ENCODE results near the gene GPR4.

- TF ChIP-seq, protein P1, sequence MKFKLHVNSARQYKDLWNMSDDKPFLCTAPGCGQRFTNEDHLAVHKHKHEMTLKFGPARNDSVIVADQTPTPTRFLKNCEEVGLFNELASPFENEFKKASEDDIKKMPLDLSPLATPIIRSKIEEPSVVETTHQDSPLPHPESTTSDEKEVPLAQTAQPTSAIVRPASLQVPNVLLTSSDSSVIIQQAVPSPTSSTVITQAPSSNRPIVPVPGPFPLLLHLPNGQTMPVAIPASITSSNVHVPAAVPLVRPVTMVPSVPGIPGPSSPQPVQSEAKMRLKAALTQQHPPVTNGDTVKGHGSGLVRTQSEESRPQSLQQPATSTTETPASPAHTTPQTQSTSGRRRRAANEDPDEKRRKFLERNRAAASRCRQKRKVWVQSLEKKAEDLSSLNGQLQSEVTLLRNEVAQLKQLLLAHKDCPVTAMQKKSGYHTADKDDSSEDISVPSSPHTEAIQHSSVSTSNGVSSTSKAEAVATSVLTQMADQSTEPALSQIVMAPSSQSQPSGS (CRISPR knock-in tag; IDR thresholded peaks at IDR 0.05; ENCODE audit: borderline replicate concordance, low read depth): no peak
- TF ChIP-seq CREB1 (CRISPR knock-in tag; IDR thresholded peaks at IDR 0.05) (no peak), CTCF (IDR thresholded peaks at IDR 0.05) (no peak), USF2 (CRISPR knock-in tag; IDR thresholded peaks at IDR 0.05) (no peak), FOXJ3 (CRISPR knock-in tag; IDR thresholded peaks at IDR 0.05; ENCODE audit: borderline replicate concordance) (no peak), PREB (CRISPR knock-in tag; IDR thresholded peaks at IDR 0.05; ENCODE audit: borderline replicate concordance) (no peak)
These were observed 28.5 kb upstream of the GPR4 start for GRCh38 chr19:45630463-45630862.
